ENCODE measurements around the gene NBEAL1. TPM values are rescaled to one million over a fixed set of nuclear protein-coding genes. Genes with fewer than 3 reads are reported as not detected.

Gene NBEAL1
- 3.0 to 4.5 TPM (median 3.5 TPM) in 5 replicates for total RNA-seq (2022; extraction: Qiagen RNA extraction)

GRCh38 chr2:203014456-203015199 lies at the start of gene NBEAL1:
Gene NBEAL1, plus strand, starts transcription at chr2:203014875. Its CDS starts 1,510 bp downstream, at chr2:203016385.

GRCh38 chr2:203238704-203239526 lies 224.2 kb downstream of the NBEAL1 start, which contains the start of gene CYP20A1:
Gene CYP20A1, plus strand, starts transcription at chr2:203239018. Its CDS starts 45 bp downstream, at chr2:203239063.

Other genes starting within 250 kb of the NBEAL1 start
- gene ICA1L, start 143.1 kb upstream of the NBEAL1 start, total RNA-seq (2022; extraction: Qiagen RNA extraction): 1.4 to 2.0 TPM (median 2.0 TPM) in 5 replicates
- gene WDR12, start 103.2 kb upstream of the NBEAL1 start, total RNA-seq (2022; extraction: Qiagen RNA extraction): 62.8 to 81.5 TPM (median 75.4 TPM) in 5 replicates
- gene CARF, start 102.6 kb upstream of the NBEAL1 start, total RNA-seq (2022; extraction: Qiagen RNA extraction): 0.64 to 1.4 TPM (median 1.3 TPM) in 5 replicates
- 7.9 to 10.0 TPM (median 8.7 TPM) in 5 replicates for gene CYP20A1, start 224.1 kb downstream of the NBEAL1 start, total RNA-seq (2022; extraction: Qiagen RNA extraction)